Mucosa of descending colon (tissue), 3 donors: ENCODE data around the gene MIXL1. TPM values are rescaled to one million over a fixed set of nuclear protein-coding genes. Genes with fewer than 3 reads are reported as not detected.

Source experiments
- ATAC-seq: fragments of 200-7000 bp; cut with Tn5 transposase; one replicate; pipeline ENCODE4 v1.9.1; 2020; ENCODE audit warnings: mild to moderate bottlenecking, moderate library complexity
- DNase-seq, 3 donors: peaks; one replicate each; pipeline ENCODE4 v3.0.0-alpha.2; 2020
- H3K36me3 ChIP-seq: fragments of 200-600 bp; one replicate; pipeline ENCODE4 v1.8.0; 2021; ENCODE audit warnings: low read depth, mild to moderate bottlenecking
- H3K4me1 ChIP-seq: fragments of 200-600 bp; one replicate; pipeline ENCODE4 v1.8.0; 2021; ENCODE audit warnings: low read depth, mild to moderate bottlenecking
- H3K4me3 ChIP-seq: fragments of 200-600 bp; one replicate; pipeline ENCODE4 v1.8.0; 2021; ENCODE audit warnings: mild to moderate bottlenecking
- H3K9me3 ChIP-seq: fragments of 200-600 bp; one replicate; pipeline ENCODE4 v1.8.0; 2021; ENCODE audit warnings: mild to moderate bottlenecking
- intact Hi-C, 2 donors: fragments of 100-400 bp; cut with DNase I in 1 of 2; cut with micrococcal nuclease in 1 of 2; formaldehyde crosslinking; loops; one replicate each; pipeline versions ENCODE4 v1.11.0 to v1.11.1; 2022; cut with DNase I, micrococcal nuclease
- total RNA-seq, 3 donors: library from RNA; stranded (reverse); fragmentation: NEBNext Ultra II Directional in 2 of 3; extraction: Animal tissue kit (Norgen Biotek cat#: 25700) in 2 of 3; gene quantifications; one replicate each; pipeline versions ENCODE4 v1.2.1 to v1.2.4, GENCODE V29; 2021 to 2023
- TF ChIP-seq, protein P1 (sequence below): fragments of 200-600 bp; IDR thresholded peaks from one replicate; pipeline ENCODE4 v1.8.0; 2022; ENCODE audit warnings: antibody characterized with exemption, mild to moderate bottlenecking
- donor health status: DM: no; HTN: no; CAD: no; lungs with moderate emphysema.
- donor health status: DM: no; HTN: no; CAD: no.
- donor health status: DM: no; HTN: yes; CAD: no.

MIXL1 gene
- total RNA-seq, 3 donors from 2014 or later = 0.16 to 0.38 (median 0.29) TPM

DNA sequence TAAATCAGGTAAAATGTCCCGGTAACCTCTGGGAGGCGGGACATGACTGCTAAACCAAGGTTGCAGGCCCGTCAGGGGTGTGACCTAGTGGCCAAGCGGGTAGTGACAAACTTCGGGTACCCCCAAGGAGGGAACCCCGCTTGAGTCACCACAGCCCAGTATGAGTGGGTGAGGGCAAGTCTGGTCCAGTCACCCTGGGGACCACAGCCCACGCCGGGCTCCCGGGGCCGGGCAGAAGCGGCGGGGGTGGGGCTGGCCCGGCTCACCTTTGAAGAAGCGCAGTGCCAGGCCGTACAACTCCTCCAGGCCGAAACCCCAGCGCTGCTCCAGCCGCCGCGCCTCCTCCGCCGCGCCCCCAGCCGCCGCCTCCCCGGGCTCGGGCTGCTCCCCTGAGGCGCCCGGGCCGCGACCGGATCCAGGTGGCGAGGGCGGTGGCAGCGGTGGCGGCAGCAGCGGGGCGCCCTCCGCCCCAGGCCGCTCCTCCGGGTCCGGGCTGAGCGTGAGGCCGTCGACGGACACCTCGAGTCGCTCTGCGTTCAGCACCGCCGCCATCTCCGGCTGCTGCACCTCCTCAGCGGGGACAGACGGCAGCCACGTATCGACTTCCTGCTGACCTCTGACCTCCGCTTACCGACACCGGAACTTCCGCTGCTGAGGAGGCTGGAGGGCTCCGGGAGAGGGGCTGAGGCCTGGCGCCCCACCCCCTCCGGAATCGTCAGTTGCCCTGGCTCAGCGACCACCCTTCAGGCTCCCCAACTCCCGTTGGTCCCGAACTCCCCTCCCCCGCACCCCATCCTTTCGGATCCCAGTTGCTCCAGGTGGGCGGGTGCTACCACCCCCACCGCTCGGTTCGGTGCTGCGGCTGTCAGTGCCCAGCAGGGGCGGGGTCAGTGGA lies 37.1 kb upstream of the MIXL1 start, which contains the start of gene ACBD3:
Gene ACBD3 (minus strand): TSS at position 618 of the 895 bp plus-strand sequence. CDS start 66 bp downstream, at position 552.
- Histone ChIP-seq H3K36me3 (no peaks in the 10 kb centered on the region), H3K9me3 (no peaks in the 10 kb centered on the region), H3K4me3 (peak within 1 kb of the TSS; percentile 83), H3K4me1 (peaks cover 31% of the 10 kb centered on the region)
- peak; percentile 89 to 93 (median 91) for DNase-seq
- TF ChIP-seq, protein P1, sequence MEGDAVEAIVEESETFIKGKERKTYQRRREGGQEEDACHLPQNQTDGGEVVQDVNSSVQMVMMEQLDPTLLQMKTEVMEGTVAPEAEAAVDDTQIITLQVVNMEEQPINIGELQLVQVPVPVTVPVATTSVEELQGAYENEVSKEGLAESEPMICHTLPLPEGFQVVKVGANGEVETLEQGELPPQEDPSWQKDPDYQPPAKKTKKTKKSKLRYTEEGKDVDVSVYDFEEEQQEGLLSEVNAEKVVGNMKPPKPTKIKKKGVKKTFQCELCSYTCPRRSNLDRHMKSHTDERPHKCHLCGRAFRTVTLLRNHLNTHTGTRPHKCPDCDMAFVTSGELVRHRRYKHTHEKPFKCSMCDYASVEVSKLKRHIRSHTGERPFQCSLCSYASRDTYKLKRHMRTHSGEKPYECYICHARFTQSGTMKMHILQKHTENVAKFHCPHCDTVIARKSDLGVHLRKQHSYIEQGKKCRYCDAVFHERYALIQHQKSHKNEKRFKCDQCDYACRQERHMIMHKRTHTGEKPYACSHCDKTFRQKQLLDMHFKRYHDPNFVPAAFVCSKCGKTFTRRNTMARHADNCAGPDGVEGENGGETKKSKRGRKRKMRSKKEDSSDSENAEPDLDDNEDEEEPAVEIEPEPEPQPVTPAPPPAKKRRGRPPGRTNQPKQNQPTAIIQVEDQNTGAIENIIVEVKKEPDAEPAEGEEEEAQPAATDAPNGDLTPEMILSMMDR = no peak
- intact Hi-C loops = no loop called here
- peak; percentile 96 for ATAC-seq

GRCh38 chr1:226187019-226187322 lies 36.5 kb upstream of the MIXL1 start:
- DNase-seq = no peak

DNA sequence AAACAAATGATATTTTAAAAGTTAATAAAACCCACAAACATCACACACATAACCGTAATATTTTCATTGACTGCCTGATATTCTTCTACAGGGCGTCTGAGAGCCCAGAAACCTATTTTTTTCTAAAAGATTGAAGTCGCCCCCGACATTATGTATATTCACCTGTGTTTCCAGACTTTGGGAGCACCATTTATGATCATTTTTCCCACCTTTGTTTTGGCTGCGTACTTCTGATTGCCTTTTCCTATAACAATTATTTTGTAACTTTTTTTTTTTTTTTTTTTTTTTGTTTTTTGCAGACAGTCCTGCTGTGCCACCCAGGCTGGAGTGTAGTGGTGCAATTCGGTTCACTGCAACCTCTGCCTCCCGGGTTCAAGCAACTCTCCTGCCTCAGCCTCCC lies 36.1 kb upstream of the MIXL1 start:
- TF ChIP-seq, protein P1 = no peak
- intact Hi-C loops = no loop called here
- H3K36me3 ChIP-seq = no peaks in the 10 kb centered on the region
- no peak for DNase-seq
- H3K9me3 ChIP-seq = no peaks in the 10 kb centered on the region
- peaks cover 21% of the 10 kb centered on the region for H3K4me1 ChIP-seq
- no peak overlapping the region for H3K4me3 ChIP-seq
- no peak for ATAC-seq

More at GRCh38 chr1:226187019-226187322, 36.5 kb upstream of the MIXL1 start:
- Histone ChIP-seq H3K4me1 (peaks cover 25% of the 10 kb centered on the region), H3K4me3 (peak overlapping the region; percentile 83), H3K9me3 (no peaks in the 10 kb centered on the region), H3K36me3 (no peaks in the 10 kb centered on the region)
- intact Hi-C loops = no loop called here
- TF ChIP-seq, protein P1 = no peak
- no peak for ATAC-seq

DNA sequence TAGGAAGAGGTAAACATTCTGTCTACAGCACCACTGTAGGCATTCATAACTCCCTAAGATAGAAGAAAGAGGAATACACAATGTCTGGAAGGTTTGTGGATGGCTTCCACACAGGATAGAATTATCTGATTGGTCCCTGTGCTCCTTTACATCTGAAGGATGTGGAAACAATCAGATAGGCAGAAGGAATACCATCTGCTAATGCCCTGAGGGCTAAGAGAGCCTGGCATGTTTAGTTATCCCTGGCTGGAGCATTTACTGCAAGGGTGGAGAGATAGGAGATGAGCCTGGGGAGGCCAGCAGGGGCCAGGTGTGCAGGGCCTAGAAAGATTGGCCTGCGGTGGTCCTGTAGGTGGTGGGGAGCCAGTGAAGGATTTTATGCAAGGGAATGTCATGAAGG lies 28.3 kb upstream of the MIXL1 start:
- no peak for DNase-seq
- H3K4me1 ChIP-seq = no peaks in the 10 kb centered on the region
- ATAC-seq = no peak
- TF ChIP-seq, protein P1 = no peak
- no peaks in the 10 kb centered on the region for H3K9me3 ChIP-seq
- no peaks in the 10 kb centered on the region for H3K36me3 ChIP-seq
- H3K4me3 ChIP-seq = no peak overlapping the region
- intact Hi-C loops = loop anchor here (5.0 kb wide), 1 partner anchor 68 kb away; no protein-coding TSS in a partner anchor

GRCh38 chr1:226199971-226200370 lies 23.5 kb upstream of the MIXL1 start:
- TF ChIP-seq, protein P1 = no peak

More at GRCh38 chr1:226199971-226200370, 23.5 kb upstream of the MIXL1 start:
- H3K36me3 ChIP-seq = no peaks in the 10 kb centered on the region
- H3K9me3 ChIP-seq = no peaks in the 10 kb centered on the region
- no peak overlapping the region for H3K4me3 ChIP-seq
- ATAC-seq = no peak
- intact Hi-C loops = loop anchor here (5.0 kb wide), 1 partner anchor 73 kb away; no protein-coding TSS in a partner anchor
- no peak for DNase-seq
- H3K4me1 ChIP-seq = no peaks in the 10 kb centered on the region
